ENCODE measurements around the gene AFAP1.

AFAP1 gene

GRCh38 chr4:7721984-7722551, 217.6 kb downstream of the AFAP1 start:
- no peak for DNase-seq (ENCODE audit: low read depth, low spot score)

- peak; percentile 29 for DNase-seq (ENCODE audit: low read depth, low spot score)
Measured at GRCh38 chr4:7719354-7720174, 220.1 kb downstream of the AFAP1 start.

DNA sequence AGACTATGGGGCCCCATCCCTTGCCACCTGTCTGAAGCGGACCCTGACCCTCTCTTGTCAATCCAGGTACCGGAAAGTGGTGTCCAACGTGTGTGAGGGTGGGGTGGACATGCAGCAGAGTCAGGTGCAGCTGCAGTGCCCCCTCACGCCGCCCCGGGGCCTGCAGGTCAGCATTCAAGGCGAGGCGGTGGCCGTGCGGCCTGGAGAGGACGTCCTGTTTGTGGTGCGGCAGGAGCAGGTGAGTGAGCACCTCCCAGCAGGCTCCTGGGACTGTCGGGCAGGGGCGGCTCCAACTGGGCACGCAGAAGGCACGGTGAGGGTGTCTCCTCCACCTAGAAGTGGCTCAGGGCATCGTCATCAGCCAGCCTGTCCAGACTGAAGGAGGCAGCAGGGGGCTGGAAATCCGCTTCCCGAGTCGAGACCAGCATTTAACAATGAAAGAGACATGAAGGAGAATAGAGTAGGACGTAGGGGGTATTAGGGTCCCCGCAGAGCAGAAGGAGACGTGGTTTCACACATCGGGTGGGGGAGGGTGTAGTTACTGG, 221.6 kb downstream of the AFAP1 start:
- DNase-seq (ENCODE audit: low read depth, low spot score), result no peak

DNA sequence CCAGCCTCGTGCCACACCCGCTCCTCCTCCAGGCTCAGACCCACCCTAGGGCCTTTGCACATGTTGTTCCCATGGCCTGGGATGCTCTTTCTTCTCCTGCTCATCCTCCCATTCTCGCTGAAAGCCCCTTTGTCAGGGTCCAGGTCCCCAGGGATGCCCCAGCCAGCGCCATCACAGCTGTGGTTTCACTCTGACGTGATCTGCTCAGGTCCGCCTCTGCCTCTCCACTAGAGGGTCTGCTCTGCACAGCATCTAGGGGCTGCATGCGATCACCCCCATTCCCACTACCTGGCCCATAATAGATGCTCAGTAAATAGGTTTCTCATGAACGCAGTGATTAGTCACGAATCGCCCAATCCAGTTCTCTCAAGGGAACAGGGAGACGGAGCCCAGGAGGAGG, 222.5 kb downstream of the AFAP1 start:
- DNase-seq (ENCODE audit: low read depth, low spot score), result no peak

DNA sequence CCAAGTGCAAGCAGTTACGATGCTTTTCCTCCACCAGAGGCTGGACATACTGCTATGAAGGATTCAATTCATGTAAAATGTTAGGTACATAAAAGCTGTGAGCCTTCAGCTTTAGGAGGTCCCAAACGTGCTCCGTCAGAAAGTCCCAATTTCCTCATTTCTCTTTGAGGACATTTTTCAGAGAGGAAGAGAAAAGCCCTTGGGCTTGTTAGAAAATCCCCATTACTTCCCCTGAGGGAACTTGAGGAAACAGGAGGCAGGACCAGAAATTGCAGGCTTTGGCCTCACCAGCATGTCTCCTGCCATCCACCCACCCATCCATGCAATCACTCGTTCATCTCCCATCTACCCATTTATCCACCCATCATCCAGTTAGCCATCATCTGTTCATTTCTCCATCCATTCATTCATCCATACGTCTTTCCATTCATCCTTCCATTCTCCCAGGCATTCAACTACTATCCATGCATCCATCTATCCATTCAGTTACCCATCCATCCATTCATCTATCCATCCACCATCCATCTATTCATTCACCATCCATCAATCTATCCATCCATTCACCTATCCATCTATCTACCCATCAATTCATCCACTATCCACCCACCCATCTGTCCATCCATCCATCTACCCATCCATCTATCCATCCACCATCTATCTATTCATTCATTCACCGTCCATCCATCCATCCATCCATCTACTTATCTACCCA, 223.5 kb downstream of the AFAP1 start:
- no peak for DNase-seq (ENCODE audit: low read depth, low spot score)

GRCh38 chr4:7715271-7716009, 224.2 kb downstream of the AFAP1 start:
- no peak for DNase-seq (ENCODE audit: low read depth, low spot score)

- DNase-seq (ENCODE audit: low read depth, low spot score), result no peak
Measured at GRCh38 chr4:7714738-7715137, 224.9 kb downstream of the AFAP1 start.

DNA sequence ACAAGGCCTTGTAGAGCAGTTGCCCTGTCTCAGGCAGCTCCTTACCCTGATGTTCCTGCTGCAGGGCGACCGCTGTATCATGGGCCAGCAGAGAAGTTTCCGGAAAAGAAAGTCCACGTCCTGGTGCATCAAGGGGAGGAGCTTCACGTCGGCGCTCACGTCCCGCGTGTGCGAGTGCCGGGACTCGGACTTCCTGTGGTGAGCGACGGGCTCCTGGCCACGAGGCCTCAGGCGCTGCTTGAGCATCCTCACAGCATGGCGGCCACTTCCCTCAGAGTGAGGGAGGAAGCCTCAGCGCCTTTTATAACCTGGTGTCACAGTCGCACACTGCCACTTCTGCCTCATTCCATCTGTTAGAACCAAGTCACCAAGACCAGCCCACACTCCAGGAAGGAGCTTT, 225.5 kb downstream of the AFAP1 start:
- DNase-seq (ENCODE audit: low read depth, low spot score), result no peak

DNA sequence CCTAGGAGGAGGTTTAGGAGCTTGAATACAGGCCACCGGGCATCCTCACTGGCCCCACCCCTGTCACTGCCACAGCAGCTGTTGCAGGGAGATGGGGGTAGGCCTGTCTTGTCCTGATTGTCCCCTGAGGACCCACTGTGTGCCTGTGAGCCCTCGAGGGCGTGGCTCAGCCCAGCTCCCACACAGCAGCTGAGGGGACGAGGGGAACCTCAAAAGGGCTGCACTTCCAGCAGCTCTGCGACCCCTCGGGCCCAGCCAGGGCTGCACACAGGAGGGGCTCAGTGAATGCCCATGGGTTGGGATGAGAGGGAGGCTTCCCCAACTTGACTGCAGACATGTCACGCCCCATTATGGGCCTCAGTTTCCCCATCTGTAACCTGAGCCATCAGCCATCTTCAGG, 225.9 kb downstream of the AFAP1 start:
- DNase-seq (ENCODE audit: low read depth, low spot score), result no peak

DNA sequence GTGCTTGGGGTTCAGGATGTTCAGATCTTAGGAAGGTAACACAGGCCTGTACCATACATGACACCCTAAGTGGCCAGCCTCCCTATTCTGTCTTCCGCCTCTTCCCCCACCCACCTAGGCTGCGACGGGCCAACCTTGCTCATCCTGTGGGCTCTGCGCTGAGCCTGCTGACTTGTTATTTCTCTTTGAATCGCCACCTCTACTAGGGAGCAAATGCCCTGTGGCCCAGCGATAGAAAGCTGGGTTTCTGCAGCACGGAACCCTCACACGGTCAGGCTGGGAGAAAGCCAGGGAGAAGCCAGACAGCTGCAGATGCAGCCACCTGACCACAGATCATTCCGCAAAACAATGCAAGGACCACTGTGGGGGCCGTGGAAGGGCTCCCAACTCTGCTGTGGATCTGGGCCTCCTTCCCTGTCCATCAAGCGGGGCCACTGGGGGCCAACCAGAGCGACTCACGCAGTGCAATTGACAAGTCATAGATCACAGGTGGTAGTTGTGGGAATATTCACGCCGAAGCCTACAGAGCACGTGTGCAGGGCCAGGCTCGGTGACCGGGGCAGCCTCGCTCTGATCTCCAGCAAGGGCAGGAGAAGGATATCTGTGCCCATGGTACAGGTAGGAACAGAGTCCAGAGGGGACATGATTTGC, 227.5 kb downstream of the AFAP1 start:
- no peak for DNase-seq (ENCODE audit: low read depth, low spot score)

DNA sequence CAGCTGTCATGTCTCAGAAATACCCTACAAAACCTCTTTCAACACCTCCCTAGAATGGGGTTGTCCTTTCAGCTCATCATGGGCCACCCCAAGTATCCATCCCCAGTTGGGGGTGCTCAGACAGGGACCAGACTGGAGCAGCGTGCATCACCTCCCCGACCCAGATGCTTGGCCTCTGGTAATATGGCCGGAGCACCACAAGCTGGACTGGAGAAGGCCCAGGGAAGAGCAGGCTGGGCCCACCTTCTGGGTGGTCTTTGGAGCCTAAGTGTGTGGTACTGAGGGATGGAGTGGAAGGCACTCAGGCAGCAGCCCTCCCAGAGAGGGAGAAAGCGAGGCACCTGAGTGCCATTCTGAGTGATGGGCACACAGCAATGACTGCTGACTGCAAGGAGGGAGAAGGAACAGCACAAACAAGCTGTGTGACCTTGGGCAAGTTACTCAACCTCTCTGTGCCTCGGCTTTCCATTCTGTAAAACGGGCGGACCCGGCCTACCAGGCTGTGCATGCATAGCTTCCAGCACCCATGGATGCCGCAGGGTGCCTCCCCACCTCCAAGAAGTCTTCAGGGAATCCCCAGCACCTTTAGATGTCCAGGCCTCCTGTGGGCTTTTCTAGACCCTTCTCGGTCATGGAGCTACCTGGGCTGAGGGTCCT, 228.2 kb downstream of the AFAP1 start:
- DNase-seq (ENCODE audit: low read depth, low spot score), result no peak

DNA sequence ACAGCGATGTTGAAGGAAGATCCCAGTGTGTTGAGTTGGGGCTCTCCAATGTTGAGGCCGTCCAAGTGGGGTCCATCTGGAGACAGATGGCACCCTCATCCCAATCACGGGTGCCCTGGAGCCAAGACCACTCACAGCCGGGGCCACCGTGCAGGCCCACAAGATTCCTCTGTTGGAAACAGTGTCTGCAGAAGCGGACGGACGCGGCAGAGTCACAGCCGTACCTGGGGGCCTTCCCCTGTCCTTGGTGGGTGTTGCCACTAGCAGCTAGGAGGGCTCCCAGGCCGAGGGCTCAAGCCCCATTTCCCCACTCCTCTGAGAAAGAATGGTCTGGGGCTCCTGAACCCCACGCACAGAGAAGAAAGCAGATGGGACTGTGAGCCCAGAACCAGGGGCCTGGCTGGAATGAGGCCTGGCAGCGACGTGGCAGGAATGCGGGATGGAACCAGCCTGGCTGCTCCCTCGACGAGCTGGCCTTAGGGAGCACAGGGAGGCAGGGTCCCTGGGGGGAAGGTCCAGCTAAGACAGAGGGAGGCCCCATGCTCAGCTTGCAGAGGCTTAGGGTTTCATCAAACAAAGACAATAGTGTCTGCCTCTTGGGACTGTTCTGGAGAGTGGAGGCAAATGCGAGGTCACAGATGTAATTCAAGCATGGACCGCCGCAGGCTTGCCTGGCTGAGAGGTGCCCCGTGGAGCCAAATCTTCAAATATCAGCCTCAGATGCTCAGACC, 228.9 kb downstream of the AFAP1 start:
- no peak for DNase-seq (ENCODE audit: low read depth, low spot score)

GRCh38 chr4:7710126-7710525, 229.5 kb downstream of the AFAP1 start:
- no peak for DNase-seq (ENCODE audit: low read depth, low spot score)

DNA sequence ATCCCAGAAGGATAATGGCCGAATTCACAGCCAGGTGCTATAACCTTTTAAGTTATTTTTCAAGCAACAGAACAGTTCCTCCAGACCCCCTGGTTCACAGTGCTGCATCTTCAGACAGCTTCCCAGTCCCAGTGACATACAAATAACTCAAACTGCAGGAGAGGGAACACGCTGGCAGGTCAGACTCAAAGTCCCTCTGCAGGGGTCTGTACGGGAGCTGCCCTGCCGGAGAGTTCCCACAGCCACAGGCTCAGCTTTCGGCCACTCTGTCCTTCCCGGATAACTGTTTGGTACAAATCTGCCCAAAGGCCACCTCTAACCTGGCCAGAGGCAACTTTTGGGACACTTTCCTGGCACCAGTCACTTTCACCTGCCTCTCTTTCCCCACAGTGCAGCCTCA, 230.2 kb downstream of the AFAP1 start:
- DNase-seq (ENCODE audit: low read depth, low spot score), result no peak

- DNase-seq (ENCODE audit: low read depth, low spot score), result no peak
Measured at GRCh38 chr4:7708981-7709380, 230.7 kb downstream of the AFAP1 start.
